Ovary (tissue), 9 donors: Measurements from ENCODE around the gene C22orf42. TPM values are rescaled to one million over a fixed set of nuclear protein-coding genes. Genes with fewer than 3 reads are reported as not detected.

Experiments
- DNase-seq, 5 donors: peaks; one replicate each; pipeline ENCODE4 v3.0.0-alpha.2; 2019 to 2020
- H3K27ac ChIP-seq, 2 donors: fragments of 200-600 bp; one replicate each; pipeline versions ENCODE4 v1.5.1 to v1.8.0; 2019 to 2022
- H3K27me3 ChIP-seq: fragments of 200-600 bp; one replicate; pipeline ENCODE4 v1.8.0; 2022
- H3K36me3 ChIP-seq: fragments of 200-600 bp; sonication (generic); one replicate; pipeline ENCODE4 v1.5.1; 2019
- H3K4me1 ChIP-seq: one replicate; pipeline ENCODE4 v1.8.1; 2013; ENCODE audit warnings: mild to moderate bottlenecking, moderate library complexity; ENCODE audit not compliant: insufficient read depth
- H3K4me3 ChIP-seq: fragments of 200-600 bp; sonication (generic); one replicate; pipeline ENCODE4 v1.5.1; 2017
- H3K9me3 ChIP-seq, 2 donors: fragments of 200-600 bp in 1 of 2; sonication (generic) in 1 of 2; one replicate each; pipeline versions ENCODE4 v1.5.1 to v1.8.1; 2013 to 2019; ENCODE audit warnings: mild to moderate bottlenecking in 1 of 2, moderate library complexity in 1 of 2
- EP300 ChIP-seq: sonication (generic); formaldehyde crosslinking; IDR thresholded peaks from one replicate; pipeline ENCODE4 v1.6.1; 2017; ENCODE audit warnings: antibody characterized with exemption
- POLR2A ChIP-seq: fragments of 450-650 bp; IDR thresholded peaks from one replicate; pipeline ENCODE4 v1.6.1; 2017; ENCODE audit warnings: antibody characterized with exemption, mild to moderate bottlenecking, moderate library complexity
- WGBS, 3 donors: extraction: QIAGEN DNeasy Blood & Tissue Kit in 1 of 3; methylation state at CpG; one replicate each; pipeline versions ENCODE4 v1.1.5 to v1.1.7; 2013 to 2017; 5-methylcytosine and 5-hydroxymethylcytosine counted together
- intact Hi-C, 4 donors: fragments of 100-400 bp; cut with DNase I; formaldehyde crosslinking; loops; one replicate each; pipeline versions ENCODE4 v1.11.0 to v1.15.1; 2022 to 2023
- polyA plus RNA-seq, 2 donors: library from polyadenylated mRNA; stranded (reverse); fragments of 200-250 nt in 1 of 2; fragments of 350-450 nt in 1 of 2; fragmentation: Illumina TruSeq in 1 of 2; extraction: RNeasy Lipid Tissue Mini Kit (QIAGEN cat#74804) in 1 of 2; gene quantifications; one replicate each; pipeline ENCODE4 v1.2.3, GENCODE V29; 2013 to 2014
- total RNA-seq, 7 donors: library from RNA; depleted of rRNA in 2 of 7; stranded (reverse); fragments of >200 nt in 2 of 7; fragmentation: NEBNext Ultra II Directional in 3 of 7; extraction: Animal tissue kit (Norgen Biotek cat#: 25700) in 3 of 7; gene quantifications; one replicate each; pipeline versions ENCODE4 v1.1.0 to v1.2.4, GENCODE V29; 2016 to 2023
- TF ChIP-seq, protein P1 (sequence below), 3 donors: fragments of 450-650 bp in 2 of 3; fragments of 200-600 bp in 1 of 3; IDR thresholded peaks; one replicate each; pipeline versions ENCODE4 v1.5.1 to v1.8.0; 2016 to 2022; ENCODE audit warnings: antibody characterized with exemption in 3 of 3, mild to moderate bottlenecking in 1 of 3
- donor health status: DM: no; HTN: no; CAD: no; lungs with moderate emphysema.
- donor health status: DM: no; HTN: no; CAD: no.
- donor health status: Bipolar disorder and iron deficiency.
- donor health status: DM: yes; HTN: yes; CAD: no.
- donor health status: DM: no; HTN: no; CAD: no.
- donor health status: DM: yes; HTN: yes; CAD: no.

C22orf42 gene
- total and polyA plus RNA-seq, 9 donors: not detected

DNA sequence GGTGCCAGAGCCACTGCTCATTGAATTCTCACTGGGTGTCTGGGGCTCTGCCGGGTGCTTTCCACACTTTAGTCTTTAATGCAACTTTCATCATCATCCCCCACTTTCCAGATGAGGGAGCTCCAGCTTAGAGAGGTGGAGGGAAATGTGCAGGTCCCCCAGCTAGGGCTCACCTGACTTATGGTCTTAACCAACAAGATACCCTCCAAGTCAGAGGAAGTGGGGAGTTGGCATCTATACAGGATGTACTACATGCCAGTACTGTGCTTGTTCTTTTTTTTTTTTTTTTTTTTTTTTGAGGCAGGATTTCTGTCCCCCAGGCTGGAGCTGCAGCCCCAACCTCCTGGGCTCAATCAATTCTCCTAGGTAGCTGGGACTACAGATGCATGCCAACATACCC, 26.3 kb downstream of the C22orf42 start:
- 71 to 83% (median 77%) methylated on average over 1 of the region's 1 CpG for WGBS, 3 donors
- no peaks in the 10 kb centered on the region for H3K4me1 ChIP-seq
- no peak for DNase-seq
- no peaks in the 10 kb centered on the region for H3K27me3 ChIP-seq
- H3K9me3 ChIP-seq: no peaks in the 10 kb centered on the region
- intact Hi-C loops: no loop called here
- H3K27ac ChIP-seq: no peak overlapping the region
- H3K4me3 ChIP-seq: no peak overlapping the region
- TF ChIP-seq EP300 (no peak), POLR2A (no peak)
- TF ChIP-seq, protein P1, sequence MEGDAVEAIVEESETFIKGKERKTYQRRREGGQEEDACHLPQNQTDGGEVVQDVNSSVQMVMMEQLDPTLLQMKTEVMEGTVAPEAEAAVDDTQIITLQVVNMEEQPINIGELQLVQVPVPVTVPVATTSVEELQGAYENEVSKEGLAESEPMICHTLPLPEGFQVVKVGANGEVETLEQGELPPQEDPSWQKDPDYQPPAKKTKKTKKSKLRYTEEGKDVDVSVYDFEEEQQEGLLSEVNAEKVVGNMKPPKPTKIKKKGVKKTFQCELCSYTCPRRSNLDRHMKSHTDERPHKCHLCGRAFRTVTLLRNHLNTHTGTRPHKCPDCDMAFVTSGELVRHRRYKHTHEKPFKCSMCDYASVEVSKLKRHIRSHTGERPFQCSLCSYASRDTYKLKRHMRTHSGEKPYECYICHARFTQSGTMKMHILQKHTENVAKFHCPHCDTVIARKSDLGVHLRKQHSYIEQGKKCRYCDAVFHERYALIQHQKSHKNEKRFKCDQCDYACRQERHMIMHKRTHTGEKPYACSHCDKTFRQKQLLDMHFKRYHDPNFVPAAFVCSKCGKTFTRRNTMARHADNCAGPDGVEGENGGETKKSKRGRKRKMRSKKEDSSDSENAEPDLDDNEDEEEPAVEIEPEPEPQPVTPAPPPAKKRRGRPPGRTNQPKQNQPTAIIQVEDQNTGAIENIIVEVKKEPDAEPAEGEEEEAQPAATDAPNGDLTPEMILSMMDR (IDR thresholded peaks at IDR 0.05): no peak
- H3K36me3 ChIP-seq: no peaks in the 10 kb centered on the region

DNA sequence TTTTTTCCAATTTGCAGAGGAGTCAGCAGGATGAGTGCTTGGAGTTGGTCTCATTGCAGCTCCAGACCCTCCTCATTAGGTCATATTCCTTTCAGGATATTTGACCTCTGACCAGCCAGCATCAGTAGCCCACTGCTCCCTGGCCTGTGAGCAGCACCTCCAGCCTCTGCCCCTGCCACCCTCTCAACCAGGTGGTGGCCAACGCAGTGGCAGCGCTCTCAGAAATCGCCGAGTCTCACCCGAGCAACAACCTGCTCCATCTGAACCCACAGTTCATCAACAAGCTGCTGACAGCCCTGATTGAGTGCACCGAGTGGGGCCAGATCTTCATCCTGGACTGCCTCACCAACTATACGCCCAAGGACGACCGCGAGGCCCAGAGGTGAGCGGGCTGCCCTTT, 27.0 kb downstream of the C22orf42 start:
- Histone ChIP-seq H3K9me3 (no peaks in the 10 kb centered on the region), H3K27ac (no peak overlapping the region), H3K36me3 (no peaks in the 10 kb centered on the region), H3K27me3 (no peaks in the 10 kb centered on the region), H3K4me1 (no peaks in the 10 kb centered on the region), H3K4me3 (no peak overlapping the region)
- 82 to 85% (median 83%) methylated on average over 10 to 11 of the region's 11 CpGs for WGBS, 3 donors
- intact Hi-C loops: no loop called here
- TF ChIP-seq EP300 (no peak), POLR2A (no peak)
- TF ChIP-seq, protein P1 (IDR thresholded peaks at IDR 0.05): no peak
- DNase-seq: no peak

DNA sequence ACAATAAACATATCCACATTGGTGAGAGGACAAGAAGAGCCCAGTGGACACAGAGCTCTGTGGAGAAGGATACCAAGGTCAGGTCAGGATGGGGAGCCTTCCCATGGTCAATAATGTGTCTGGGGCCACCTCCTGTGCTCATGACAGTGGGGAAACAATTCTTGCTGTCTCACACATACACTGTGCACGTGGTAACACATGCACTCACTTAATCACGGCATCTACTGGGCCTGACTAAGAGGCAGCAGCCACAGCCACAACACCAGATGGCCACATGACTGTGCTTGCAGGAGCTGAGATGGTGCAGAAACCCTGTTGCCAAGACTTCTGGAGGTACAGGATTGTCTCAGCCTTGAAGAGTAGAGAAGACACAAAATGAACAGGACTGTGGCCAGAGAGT, 28.6 kb downstream of the C22orf42 start:
- WGBS, 3 donors: 75 to 81% (median 78%) methylated on average over 2 of the region's 2 CpGs
- DNase-seq: no peak
- Histone ChIP-seq H3K4me1 (no peaks in the 10 kb centered on the region), H3K9me3 (no peaks in the 10 kb centered on the region), H3K27me3 (no peaks in the 10 kb centered on the region), H3K27ac (no peak overlapping the region), H3K36me3 (no peaks in the 10 kb centered on the region), H3K4me3 (no peak overlapping the region)
- intact Hi-C loops: no loop called here
- TF ChIP-seq, protein P1 (IDR thresholded peaks at IDR 0.05): no peak
- no peak for TF ChIP-seq POLR2A
- no peak for TF ChIP-seq EP300

DNA sequence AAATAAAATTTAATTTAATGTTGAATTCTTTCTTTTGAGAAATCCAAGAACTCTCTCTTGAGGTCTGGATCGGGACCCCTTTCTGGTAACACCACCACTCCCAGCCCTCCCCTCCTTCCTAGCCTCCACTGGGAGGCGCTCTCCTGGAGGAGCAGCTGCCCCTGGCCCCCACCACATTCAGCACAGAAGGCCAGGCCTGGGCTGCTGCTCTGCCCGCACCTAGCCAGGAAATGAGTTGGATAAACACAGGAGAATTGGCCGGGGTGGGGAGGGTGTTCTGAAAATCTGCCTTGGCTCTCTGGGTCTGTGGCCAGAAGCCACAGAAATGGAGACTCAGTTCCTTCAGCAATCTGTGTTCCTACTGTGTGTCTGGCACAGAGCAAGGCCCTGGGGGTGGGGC, 31.2 kb downstream of the C22orf42 start:
- intact Hi-C loops: no loop called here
- H3K9me3 ChIP-seq: no peaks in the 10 kb centered on the region
- WGBS, 3 donors: 72 to 82% (median 75%) methylated on average over 4 of the region's 4 CpGs
- no peak overlapping the region for H3K27ac ChIP-seq
- no peaks in the 10 kb centered on the region for H3K27me3 ChIP-seq
- no peak overlapping the region for H3K4me3 ChIP-seq
- TF ChIP-seq POLR2A (no peak), EP300 (no peak)
- TF ChIP-seq, protein P1 (IDR thresholded peaks at IDR 0.05): no peak
- DNase-seq: no peak
- no peaks in the 10 kb centered on the region for H3K4me1 ChIP-seq
- no peaks in the 10 kb centered on the region for H3K36me3 ChIP-seq

DNA sequence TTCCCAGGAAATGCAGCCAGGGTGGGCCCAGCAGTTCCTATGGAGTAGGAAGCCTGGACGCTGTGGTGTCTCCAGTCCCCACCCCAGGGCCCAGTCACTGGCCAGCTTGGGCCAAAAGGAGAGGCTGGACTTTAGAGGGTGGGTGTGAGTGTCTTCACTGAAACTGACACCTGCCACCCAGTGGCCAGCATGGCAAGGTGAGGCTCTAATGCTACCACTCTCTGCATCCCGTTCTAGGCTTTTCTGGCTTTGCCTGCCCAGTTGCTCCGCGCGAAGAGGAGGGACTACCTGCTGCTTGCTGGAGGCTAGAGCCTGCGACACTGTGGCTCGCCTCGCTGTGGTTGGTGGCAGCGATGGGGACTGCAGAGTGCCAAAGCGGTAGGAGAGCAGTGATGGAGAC, 35.4 kb downstream of the C22orf42 start:
- Histone ChIP-seq H3K36me3 (no peaks in the 10 kb centered on the region), H3K27me3 (no peaks in the 10 kb centered on the region), H3K27ac (no peak overlapping the region), H3K9me3 (no peaks in the 10 kb centered on the region), H3K4me1 (no peaks in the 10 kb centered on the region), H3K4me3 (no peak overlapping the region)
- TF ChIP-seq EP300: no peak
- no peak for TF ChIP-seq POLR2A
- TF ChIP-seq, protein P1 (IDR thresholded peaks at IDR 0.05): no peak
- WGBS, 3 donors: 64 to 73% (median 69%) methylated on average over 10 of the region's 10 CpGs
- DNase-seq: no peak
- intact Hi-C loops: no loop called here
